GM21360 (cell line): ENCODE data around the gene PRIM2.
"Not testable (repeated sequence)": the region's sequence is repeated elsewhere in the genome, so short reads cannot be mapped to it uniquely, and the experiment has no call there.

Source experiments
- ATAC-seq: cut with Tn5 transposase; IDR thresholded peaks from one replicate; pipeline ENCODE4 v1.9.1; 2021; ENCODE audit warnings: mild to moderate bottlenecking, moderate library complexity; ENCODE audit not compliant: unreplicated experiment

PRIM2 gene

DNA sequence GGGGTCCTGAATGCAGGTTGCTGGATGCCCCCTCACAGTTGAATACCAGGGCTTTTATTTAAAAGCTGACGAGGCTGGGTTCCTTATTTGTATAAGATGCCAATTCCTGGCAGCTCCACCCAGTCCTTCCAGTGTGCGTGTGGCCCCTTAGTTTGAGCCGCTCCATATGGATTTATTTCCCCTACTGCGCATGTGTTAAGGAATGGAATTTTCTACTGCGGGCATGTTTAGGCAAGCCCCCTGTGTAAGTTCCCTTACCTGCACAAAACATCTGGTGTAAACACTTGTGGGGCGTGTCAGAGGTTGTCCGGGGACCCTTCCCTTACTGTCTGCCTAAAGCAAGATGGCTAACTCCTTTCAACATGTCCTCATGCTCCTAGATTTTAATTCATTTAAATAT, 174.4 kb downstream of the PRIM2 start:
- not testable (repeated sequence) for ATAC-seq

- ATAC-seq, result not testable (repeated sequence)
Observed at GRCh38 chr6:57496251-57496650, 178.8 kb downstream of the PRIM2 start.

DNA sequence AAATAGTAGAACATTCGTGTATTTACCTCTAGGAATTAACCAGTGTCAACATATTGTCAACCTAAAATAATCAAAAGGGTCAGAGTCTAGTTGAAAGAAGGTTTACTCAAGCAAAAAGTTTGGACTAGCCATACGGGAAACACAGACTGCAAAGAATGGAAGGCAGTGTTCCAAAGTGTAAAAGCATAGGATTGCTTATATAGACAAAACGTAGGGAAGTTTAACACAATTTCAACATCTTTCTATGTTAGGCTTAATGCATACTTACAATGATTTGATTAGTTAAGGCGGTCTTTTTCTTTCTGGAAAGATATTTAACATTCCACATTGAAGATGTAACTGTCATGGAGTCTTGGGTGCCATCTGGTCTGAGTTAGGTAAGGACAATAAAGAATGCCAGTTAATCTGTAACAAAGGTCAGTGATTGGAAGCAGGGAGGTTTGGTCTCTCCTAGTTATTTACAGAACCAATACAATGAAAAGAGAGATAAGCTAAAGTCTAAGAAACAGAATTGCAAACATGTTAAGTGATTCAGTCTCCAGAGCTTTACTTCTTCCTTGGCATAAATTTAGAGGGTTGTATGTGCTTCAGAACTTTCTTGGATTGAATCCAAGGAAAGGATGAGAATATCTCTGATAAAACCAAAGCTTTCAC, 183.1 kb downstream of the PRIM2 start:
- ATAC-seq, result not testable (repeated sequence)

DNA sequence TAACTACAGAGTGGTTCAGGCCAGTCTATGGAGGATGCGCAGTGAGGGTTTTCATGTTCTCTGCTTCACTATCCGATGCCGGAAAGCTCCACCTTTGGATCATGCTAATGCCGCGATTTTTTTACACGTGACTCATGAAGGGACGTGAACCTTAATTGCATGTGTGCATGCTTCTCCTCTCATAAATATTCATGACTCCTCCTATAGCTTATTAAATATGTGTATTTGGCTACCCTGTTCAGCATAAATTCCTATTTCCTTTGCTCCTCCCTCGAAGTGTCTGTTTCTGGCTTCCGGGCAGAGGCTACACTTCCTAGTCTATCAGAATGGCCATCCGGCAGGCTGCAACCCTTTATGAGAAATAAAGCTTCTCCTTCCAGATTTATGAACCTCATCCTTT, 185.0 kb downstream of the PRIM2 start:
- not testable (repeated sequence) for ATAC-seq

- not testable (repeated sequence) for ATAC-seq
Observed at GRCh38 chr6:57505251-57505650, 187.8 kb downstream of the PRIM2 start.

GRCh38 chr6:57510390-57510789, 193.0 kb downstream of the PRIM2 start:
- ATAC-seq, result not testable (repeated sequence)

DNA sequence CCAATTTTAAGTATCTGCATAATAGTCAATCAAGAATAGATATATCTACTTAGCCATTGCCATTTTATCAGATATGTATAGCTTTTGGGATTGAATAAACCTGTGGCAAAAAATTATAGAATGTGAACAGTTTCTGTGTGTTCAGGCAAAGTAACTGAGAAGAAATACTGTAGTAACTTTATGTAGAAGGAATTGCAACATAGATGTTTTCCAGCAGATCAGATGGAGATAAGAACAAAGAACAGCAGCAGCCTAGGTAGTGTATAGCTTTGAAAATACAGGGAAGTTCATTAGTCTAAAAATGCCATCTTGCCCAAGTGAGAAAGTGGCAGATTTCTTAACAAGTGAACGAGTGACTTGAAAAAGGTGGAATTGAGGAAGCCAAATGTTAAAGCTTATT, 197.7 kb downstream of the PRIM2 start:
- ATAC-seq, result not testable (repeated sequence)

DNA sequence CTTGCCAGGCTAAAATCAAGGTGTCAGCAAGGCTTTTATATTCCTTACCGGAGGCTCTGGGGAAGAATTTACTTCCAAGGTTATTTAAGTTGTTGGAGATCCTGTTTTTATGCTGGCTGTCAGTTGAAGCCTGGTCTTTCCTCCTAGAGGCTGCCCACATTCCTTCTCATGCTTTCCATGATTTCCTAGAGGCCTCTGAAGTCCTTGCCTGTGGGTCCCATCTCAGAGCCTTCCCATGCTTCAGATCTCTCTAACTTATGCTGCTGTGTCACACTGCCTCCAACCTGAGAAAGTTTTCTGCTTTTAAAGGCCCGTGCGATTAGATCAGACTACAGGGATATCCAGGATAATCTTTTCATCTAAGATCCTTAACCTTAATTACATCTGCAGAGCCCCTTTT, 198.4 kb downstream of the PRIM2 start:
- ATAC-seq, result not testable (repeated sequence)

DNA sequence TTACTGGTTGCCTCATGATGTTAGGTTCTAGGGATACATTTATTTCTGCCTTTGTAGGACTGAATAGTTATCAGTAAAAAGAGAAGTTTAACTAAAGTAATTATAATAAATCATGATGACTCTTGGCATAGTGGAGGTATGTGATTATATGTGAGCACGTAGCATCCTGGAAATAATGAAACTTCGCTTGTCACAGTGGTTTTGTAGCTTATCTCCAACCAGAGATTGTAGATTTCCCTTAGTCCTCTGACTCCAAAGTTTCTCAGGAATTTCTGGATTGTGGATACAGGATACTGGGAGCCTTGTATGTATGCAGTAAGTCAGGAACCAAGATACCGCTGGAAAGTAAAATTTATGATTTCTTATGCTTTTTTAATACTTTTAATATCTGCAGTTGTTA, 199.3 kb downstream of the PRIM2 start:
- ATAC-seq, result not testable (repeated sequence)

- not testable (repeated sequence) for ATAC-seq
Observed at GRCh38 chr6:57519198-57519597, 201.8 kb downstream of the PRIM2 start.

GRCh38 chr6:57521085-57521484, 203.7 kb downstream of the PRIM2 start:
- ATAC-seq, result not testable (repeated sequence)

DNA sequence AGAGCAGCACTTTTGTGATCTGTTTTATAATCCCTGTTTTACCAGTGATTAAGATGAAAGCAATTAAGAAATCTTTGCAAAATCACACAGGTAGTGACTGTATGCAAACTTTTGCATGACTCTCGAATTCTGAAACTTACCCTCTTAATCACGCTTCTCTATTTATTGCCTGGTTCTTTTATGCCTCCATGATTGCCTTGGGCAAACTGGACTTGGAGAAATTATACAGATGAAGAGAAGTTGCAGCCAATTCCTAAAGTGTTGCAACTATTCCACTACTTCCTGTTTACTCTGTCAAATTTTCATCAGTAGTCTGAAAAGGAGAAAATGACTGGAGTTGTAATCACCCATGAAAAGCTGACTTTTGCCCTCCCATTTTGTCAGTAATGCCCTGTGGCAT, 205.8 kb downstream of the PRIM2 start:
- not testable (repeated sequence) for ATAC-seq

GRCh38 chr6:57529755-57530154, 212.3 kb downstream of the PRIM2 start:
- ATAC-seq, result not testable (repeated sequence)

- ATAC-seq, result not testable (repeated sequence)
Observed at GRCh38 chr6:57532660-57533059, 215.2 kb downstream of the PRIM2 start.

DNA sequence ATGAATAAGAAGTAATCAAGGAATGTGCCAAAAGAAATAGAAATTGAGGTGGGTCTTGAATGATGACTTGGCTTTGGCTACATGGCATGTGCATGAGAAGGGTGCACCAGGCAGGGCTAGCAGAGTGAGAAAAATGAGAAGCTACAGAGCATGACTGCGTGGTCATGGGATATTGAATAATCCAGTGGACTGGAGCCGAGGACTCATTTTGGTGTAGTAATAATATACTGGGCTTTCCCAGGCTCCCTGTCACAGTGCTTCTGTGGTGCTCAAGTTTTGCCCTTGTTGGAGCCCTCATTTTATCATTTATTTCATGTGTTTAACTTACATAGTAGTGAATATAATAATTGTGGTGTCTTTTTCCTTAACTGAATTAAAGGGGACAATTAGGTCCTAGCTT, 217.7 kb downstream of the PRIM2 start:
- ATAC-seq, result not testable (repeated sequence)

GRCh38 chr6:57535994-57536393, 218.6 kb downstream of the PRIM2 start:
- ATAC-seq, result peak; percentile 89

GRCh38 chr6:57537916-57538315, 220.5 kb downstream of the PRIM2 start:
- ATAC-seq, result not testable (repeated sequence)

DNA sequence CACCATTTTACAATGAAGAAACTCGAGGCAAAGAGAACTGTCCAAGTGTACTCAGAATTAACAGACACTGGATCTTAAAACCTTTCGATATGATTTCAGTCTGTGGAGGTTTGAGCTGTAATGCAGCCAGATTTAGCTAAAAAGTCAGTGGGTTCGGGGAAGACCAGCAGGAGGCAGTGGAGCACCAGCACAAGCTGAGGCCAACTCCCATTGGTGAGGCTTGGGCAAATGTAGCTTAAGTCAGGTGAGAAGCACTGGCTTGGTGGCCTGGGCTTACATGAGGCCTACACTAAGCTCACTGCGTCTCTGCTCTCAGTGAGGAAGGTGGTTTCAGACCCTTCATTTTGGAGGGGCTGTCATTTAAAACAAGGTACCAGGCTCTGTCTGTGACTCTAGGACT, 234.5 kb downstream of the PRIM2 start:
- not testable (repeated sequence) for ATAC-seq

DNA sequence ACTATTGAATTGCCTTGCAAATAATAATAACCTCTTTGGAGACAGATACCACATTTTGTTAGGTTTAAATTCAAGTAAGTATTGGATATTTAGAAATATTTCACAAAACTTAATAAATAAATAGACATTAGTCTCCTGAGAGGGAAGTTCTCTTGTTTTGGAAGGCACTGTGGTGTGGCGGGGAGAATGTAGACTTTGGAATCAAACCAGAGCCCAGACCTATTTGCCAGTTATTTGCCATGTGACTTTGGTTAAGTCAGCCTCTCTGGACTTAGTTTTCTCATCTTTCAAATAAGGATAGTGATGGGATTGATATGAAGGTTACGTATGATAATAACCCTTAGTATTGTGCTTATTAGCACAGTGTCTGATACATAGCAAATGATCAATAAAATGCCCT, 240.4 kb downstream of the PRIM2 start:
- ATAC-seq, result not testable (repeated sequence)

GRCh38 chr6:57559170-57559569, 241.7 kb downstream of the PRIM2 start:
- ATAC-seq, result not testable (repeated sequence)

- ATAC-seq, result not testable (repeated sequence)
Observed at GRCh38 chr6:57562233-57562632, 244.8 kb downstream of the PRIM2 start.

GRCh38 chr6:57572119-57572518, 254.7 kb downstream of the PRIM2 start:
- ATAC-seq, result not testable (repeated sequence)

- ATAC-seq, result not testable (repeated sequence)
Observed at GRCh38 chr6:57572844-57573243, 255.4 kb downstream of the PRIM2 start.
